Dendritic cell treated with granulocyte-macrophage colony-stimulating factor and Interleukin-4, amounts not matched to agents 40 ng/mL and 50 ng/mL, for 4 days (primary cell): ENCODE data around the gene RAE1.
A peak's percentile ranks its signal among the peaks of the same experiment; 100 is the strongest.
"Not testable (repeated sequence)": the region's sequence is repeated elsewhere in the genome, so short reads cannot be mapped to it uniquely, and the experiment has no call there.

Experiments
- H3K27ac Mint-ChIP-seq: one replicate; pipeline ENCODE4 v1.8.0; 2022; ENCODE audit warnings: mild to moderate bottlenecking, mixed read lengths
- H3K27me3 Mint-ChIP-seq: one replicate; pipeline ENCODE4 v1.8.0; 2022; ENCODE audit warnings: mild to moderate bottlenecking, mixed read lengths
- H3K36me3 Mint-ChIP-seq: one replicate; pipeline ENCODE4 v1.8.0; 2022; ENCODE audit warnings: low read depth, mixed read lengths
- H3K4me1 Mint-ChIP-seq: one replicate; pipeline ENCODE4 v1.8.0; 2022; ENCODE audit warnings: low read depth, mixed read lengths
- H3K4me3 Mint-ChIP-seq: one replicate; pipeline ENCODE4 v1.8.0; 2022; ENCODE audit warnings: mild to moderate bottlenecking, moderate library complexity, mixed read lengths
- H3K9me3 Mint-ChIP-seq: one replicate; pipeline ENCODE4 v1.8.0; 2022; ENCODE audit warnings: mixed read lengths
- intact Hi-C: fragments of 100-400 bp; cut with micrococcal nuclease; formaldehyde crosslinking; loops from one replicate; pipeline ENCODE4 v1.15.0; 2022

The RAE1 gene

DNA sequence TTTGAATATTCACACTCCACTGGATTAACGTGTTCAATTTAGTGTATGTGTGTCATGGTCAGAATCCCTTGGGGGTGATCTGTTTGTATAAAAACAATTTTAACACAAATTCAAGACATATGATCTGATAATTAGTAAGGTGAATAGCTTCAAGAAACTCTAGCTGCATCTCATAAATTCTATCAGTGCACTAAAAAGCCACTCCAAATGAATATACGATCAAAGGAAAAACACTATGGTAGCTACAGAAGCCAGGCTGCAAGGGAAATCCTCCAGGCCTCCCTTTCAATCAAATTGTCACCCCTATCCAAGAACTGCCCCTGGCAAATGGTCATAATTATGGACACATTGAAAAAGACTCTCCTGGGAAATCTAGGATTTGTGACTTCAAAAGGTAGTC lies 9.4 kb upstream of the RAE1 start:
- Mint-ChIP-seq H3K4me1 (no peaks in the 10 kb centered on the region), H3K27ac (no peak overlapping the region), H3K4me3 (no peak overlapping the region), H3K36me3 (no peaks in the 10 kb centered on the region), H3K9me3 (no peaks in the 10 kb centered on the region), H3K27me3 (peaks cover 21% of the 10 kb centered on the region)
- intact Hi-C loops: no loop called here

DNA sequence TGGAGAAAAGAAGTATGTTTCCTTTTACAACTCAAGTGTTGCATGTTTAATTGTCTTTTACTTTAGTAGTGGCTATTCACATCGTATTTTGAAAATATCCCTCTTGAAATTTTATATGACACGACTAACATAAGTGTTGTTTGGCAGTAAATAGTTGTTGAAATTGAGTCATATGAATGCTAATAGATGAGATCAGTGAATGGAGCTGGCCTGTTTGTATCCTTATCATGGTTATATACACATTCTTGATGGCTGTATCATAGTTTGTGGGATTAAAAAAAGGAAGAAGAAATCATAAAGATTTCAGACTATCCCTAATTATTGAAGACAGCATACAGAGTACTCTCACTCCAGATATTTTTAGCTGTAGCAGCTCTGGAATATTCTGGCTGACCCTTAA lies 8.2 kb upstream of the RAE1 start:
- Mint-ChIP-seq H3K4me3 (no peak overlapping the region), H3K27ac (no peak overlapping the region), H3K9me3 (no peaks in the 10 kb centered on the region), H3K36me3 (no peaks in the 10 kb centered on the region), H3K27me3 (peaks cover 28% of the 10 kb centered on the region), H3K4me1 (no peaks in the 10 kb centered on the region)
- intact Hi-C loops: no loop called here

DNA sequence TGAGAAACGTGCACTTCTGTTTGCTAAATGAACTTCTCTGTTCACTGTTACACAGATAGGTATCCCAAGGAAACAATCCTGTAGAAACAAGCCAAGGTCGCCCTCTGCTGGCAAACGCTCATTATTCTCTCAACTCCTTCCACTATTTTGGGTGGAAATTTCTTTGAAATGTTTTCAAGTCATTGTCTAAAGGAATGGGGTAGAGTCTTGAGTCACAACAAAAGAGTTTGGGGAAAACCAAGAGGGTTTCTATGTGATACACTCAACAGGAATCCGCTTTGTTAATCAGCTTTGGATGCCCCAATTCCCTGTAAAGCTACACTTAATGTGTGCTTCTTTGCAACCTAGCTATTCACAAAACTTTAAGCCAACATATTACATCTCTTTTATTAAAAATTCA lies 4.6 kb upstream of the RAE1 start:
- Mint-ChIP-seq H3K27ac (no peak overlapping the region), H3K9me3 (no peaks in the 10 kb centered on the region), H3K36me3 (peaks cover 4% of the 10 kb centered on the region), H3K4me3 (no peak overlapping the region), H3K4me1 (peaks cover under 1% of the 10 kb centered on the region), H3K27me3 (peaks cover 34% of the 10 kb centered on the region)
- intact Hi-C loops: loop anchor here (5.0 kb wide), 1 partner anchor 794 kb away; no protein-coding TSS in a partner anchor

DNA sequence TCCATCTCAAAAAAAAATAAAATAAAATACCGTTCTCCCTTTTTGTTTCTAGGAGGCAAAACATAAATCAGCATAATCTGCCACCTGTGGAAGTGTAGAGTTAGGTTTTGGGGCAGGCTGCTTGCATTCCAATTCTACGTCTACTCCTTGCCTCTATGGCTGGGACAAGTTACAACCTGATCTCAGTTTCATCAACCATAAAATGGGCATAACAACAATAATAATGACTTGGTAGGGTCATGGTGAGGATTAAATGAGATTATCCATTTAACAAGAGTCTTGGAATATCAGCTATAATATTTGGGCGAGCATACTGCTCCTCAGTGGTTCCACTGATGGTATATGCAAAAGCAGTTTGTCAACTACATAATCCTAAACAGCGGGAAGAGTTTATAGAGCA lies 3.7 kb upstream of the RAE1 start:
- H3K27me3 Mint-ChIP-seq: peaks cover 29% of the 10 kb centered on the region
- H3K36me3 Mint-ChIP-seq: peaks cover 6% of the 10 kb centered on the region
- intact Hi-C loops: loop anchor here (5.0 kb wide), 1 partner anchor 795 kb away; no protein-coding TSS in a partner anchor
- peaks cover 10% of the 10 kb centered on the region for H3K4me1 Mint-ChIP-seq
- H3K27ac Mint-ChIP-seq: no peak overlapping the region
- H3K4me3 Mint-ChIP-seq: no peak overlapping the region
- no peaks in the 10 kb centered on the region for H3K9me3 Mint-ChIP-seq

DNA sequence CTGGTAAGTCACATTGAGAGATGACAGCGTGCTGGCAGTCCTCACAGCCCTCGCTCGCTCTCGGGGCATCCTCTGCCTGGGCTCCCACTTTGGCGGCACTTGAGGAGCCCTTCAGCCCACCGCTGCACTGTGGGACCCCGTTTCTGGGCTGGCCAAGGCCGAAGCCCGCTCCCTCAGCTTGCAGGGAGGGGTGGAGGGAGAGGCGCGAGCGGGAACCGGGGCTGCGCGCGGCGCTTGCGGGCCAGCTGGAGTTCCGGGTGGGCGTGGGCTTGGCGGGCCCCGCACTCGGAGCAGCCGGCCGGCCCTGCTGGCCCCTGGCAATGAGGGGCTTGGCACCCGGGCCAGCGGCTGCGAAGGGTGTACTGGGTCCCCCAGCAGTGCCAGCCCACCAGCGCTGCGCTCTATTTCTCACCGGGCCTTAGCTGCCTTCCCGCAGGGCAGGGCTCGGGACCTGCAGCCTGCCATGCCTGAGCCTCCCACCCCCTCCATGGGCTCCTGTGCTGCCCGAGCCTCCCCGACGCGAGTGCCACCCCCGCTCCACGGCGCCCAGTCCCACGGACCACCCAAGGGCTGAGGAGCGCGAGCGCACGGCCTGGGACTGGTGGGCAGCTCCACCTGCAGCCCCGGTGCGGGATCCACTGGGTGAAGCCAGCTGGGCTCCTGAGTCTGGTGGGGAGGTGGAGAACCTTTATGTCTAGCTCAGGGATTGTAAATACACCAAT lies 2.7 kb upstream of the RAE1 start:
- H3K4me1 Mint-ChIP-seq: peaks cover 16% of the 10 kb centered on the region
- H3K27me3 Mint-ChIP-seq: peaks cover 25% of the 10 kb centered on the region
- intact Hi-C loops: loop anchor here (5.0 kb wide), 1 partner anchor 796 kb away; no protein-coding TSS in a partner anchor
- not testable (repeated sequence) for H3K4me3 Mint-ChIP-seq, H3K27ac Mint-ChIP-seq, H3K36me3 Mint-ChIP-seq, H3K9me3 Mint-ChIP-seq

DNA sequence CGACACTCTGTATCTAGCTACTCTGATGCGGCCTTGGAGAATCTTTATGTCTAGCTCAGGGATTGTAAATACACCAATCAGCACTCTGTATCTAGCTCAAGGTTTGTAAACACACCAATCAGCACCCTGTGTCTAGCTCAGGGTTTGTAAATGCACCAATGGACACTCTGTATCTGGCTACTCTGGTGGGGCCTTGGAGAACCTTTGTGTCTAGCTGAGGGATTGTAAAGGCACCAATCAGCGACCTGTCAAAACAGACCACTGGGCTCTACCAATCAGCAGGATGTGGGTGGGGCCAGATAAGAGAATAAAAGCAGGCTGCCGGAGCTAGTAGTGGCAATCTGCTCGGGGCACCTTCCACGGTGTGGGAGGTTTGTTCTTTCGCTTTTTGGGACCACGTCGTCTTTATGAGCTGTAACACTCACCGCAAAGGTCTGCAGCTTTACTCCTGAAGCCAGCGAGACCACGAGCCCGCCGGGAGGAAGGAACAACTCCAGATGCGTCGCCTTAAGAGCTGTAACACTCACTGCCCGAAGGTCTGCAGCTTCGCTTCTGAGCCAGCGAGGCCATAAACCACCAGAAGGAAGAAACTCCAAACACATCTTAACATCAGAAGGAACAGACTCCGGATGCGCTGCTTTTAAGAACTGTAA lies 2.0 kb upstream of the RAE1 start:
- H3K9me3 Mint-ChIP-seq, H3K27ac Mint-ChIP-seq, H3K4me3 Mint-ChIP-seq, H3K36me3 Mint-ChIP-seq: not testable (repeated sequence)
- H3K4me1 Mint-ChIP-seq: peaks cover 16% of the 10 kb centered on the region
- H3K27me3 Mint-ChIP-seq: peaks cover 25% of the 10 kb centered on the region
- intact Hi-C loops: loop anchor here (5.0 kb wide), 1 partner anchor 797 kb away; no protein-coding TSS in a partner anchor

DNA sequence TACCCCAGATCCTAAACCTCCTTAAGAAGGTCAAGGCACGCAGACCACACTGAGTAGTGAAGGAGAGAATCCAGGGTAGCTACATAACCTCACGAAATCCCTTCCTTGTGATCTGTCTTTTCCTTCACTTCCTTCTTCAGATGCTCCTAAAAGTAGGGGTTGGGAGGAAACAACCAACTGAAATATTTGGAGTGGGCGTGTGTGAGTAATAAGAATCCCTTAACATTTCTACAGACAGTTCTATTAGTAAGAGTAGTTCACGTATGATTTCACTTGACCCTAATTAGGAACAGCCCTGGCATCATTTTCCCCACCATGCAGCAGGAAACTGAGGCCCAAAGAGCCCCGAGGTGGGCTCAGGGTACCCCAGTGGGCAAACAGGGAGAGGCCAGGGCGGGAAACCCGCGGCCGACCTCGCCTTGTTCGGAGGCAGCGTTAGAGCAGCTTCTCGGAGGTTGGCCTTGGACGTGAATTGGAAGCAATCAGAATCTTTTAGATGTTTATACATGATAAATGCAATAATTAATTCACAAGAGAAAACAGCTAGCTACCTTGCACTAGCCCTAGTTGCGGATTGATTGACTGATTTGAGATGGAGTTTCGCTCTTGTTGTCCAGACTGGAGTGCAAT lies 859 bp upstream of the RAE1 start:
- peak overlapping the region; percentile 41 for H3K27ac Mint-ChIP-seq
- peaks cover 6% of the 10 kb centered on the region for H3K36me3 Mint-ChIP-seq
- intact Hi-C loops: no loop called here
- peaks cover 16% of the 10 kb centered on the region for H3K4me1 Mint-ChIP-seq
- H3K4me3 Mint-ChIP-seq: peak overlapping the region; percentile 32
- H3K9me3 Mint-ChIP-seq: no peaks in the 10 kb centered on the region
- H3K27me3 Mint-ChIP-seq: peaks cover 22% of the 10 kb centered on the region

DNA sequence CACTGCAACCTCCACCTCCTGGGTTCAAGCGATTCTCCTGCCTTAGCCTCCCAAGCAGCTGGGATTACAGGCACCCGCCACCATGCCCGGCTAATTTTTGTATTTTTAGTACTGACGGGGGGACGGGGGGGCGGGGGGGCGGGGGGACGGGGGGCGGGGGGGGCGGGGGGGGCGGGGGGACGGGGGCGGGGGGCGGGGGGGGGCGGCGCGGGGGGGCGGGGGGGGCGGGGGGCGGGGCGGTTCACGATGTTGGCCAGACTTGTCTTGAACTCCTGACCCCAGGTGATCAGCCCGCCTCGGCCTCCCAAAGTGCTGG lies 371 bp upstream of the RAE1 start:
- H3K27ac Mint-ChIP-seq: peak overlapping the region; percentile 87
- peaks cover 16% of the 10 kb centered on the region for H3K4me1 Mint-ChIP-seq
- peaks cover 22% of the 10 kb centered on the region for H3K27me3 Mint-ChIP-seq
- H3K9me3 Mint-ChIP-seq, H3K36me3 Mint-ChIP-seq, intact Hi-C loops: not testable (repeated sequence)
- peak overlapping the region; percentile 87 for H3K4me3 Mint-ChIP-seq

DNA sequence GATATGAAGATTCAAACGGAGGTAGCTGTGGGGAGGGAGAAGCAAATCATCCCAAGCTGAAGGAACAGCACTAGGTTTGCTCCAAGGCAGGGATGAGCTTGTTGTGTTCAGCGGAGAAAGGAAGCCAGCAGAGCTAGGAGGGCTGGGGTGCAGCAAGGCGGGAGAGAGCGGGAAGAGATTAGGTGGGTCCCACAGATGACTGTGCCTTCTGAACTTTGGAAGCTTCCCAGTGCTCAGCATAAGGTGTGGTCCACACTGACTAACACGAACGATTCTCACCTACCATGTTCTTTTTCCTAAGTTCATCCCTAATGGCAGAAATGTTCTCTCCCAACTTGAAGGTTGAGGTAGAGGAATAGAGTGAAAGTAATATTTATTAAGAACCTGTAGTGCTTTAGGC lies 1.2 kb downstream of the RAE1 start:
- Mint-ChIP-seq H3K4me3 (no peak overlapping the region), H3K27ac (peak overlapping the region; percentile 87), H3K27me3 (peaks cover 19% of the 10 kb centered on the region), H3K4me1 (peaks cover 16% of the 10 kb centered on the region), H3K9me3 (no peaks in the 10 kb centered on the region), H3K36me3 (peaks cover 6% of the 10 kb centered on the region)
- intact Hi-C loops: no loop called here

DNA sequence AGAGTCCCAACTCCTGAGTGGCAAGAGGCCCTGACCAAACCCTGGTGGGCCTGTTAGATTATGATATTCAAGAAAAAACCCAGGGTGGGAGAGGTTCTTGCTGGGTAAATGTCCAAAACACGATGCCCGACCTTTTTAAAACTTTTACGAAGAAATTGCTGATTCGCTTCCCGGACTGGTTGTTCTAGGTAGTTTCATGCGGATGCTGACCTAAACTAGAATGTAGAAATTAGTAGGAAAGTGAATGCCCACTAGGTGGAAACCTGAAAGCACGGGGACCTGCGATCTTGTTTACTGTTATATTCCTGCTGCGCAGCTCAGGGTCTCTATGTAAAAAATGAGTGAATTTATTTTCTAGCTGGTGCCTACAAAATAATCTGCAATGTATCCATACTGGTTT lies 2.3 kb downstream of the RAE1 start:
- intact Hi-C loops: no loop called here

DNA sequence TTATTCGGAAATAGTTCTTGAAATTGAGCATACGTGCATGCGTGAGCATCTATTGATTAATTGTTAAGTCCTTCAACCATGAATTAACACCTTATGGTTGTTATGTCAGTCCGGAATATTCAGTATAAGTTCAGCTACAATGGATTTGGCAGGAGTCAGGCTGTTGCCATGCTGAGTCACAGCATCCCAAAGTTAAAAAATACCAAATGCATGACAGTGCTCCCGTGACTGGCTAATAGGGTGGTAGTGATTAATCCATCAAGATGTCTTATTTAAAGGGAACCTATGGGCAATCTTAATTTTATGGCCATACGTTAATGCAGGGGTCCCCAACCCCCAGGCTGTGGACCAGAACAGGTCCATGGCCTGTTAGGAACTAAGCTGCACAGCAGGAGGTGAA lies 10.5 kb downstream of the RAE1 start:
- peaks cover 11% of the 10 kb centered on the region for H3K36me3 Mint-ChIP-seq
- no peaks in the 10 kb centered on the region for H3K9me3 Mint-ChIP-seq
- no peak overlapping the region for H3K4me3 Mint-ChIP-seq
- intact Hi-C loops: loop anchor here (10.0 kb wide), 1 partner anchor 1313 kb away; no protein-coding TSS in a partner anchor
- no peaks in the 10 kb centered on the region for H3K4me1 Mint-ChIP-seq
- H3K27ac Mint-ChIP-seq: no peak overlapping the region
- no peaks in the 10 kb centered on the region for H3K27me3 Mint-ChIP-seq

More for the DNA sequence above, 2.3 kb downstream of the RAE1 start:
- Mint-ChIP-seq H3K9me3 (no peaks in the 10 kb centered on the region), H3K36me3 (peaks cover 6% of the 10 kb centered on the region), H3K27me3 (peaks cover 10% of the 10 kb centered on the region), H3K4me1 (peaks cover 16% of the 10 kb centered on the region), H3K27ac (no peak overlapping the region), H3K4me3 (no peak overlapping the region)

DNA sequence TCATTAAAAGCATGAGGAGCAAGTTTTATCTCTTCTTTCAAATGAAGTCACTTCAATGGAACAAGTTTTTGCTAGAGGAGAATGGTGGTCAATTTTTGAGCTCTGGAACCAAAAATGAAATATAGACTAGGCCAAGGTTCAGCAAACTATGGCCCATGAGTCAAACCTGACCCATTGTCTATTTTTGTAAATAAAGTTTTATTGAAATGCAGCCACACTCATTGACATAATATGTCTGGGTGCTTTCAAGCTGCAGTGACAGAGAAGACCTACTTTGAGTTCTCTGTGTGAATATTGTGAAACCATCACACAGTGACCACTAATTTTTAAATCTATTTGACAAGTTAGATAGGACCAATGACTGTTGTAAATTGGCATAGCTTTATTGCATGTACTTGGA lies 13.4 kb downstream of the RAE1 start:
- Mint-ChIP-seq H3K36me3 (peaks cover 41% of the 10 kb centered on the region), H3K27ac (no peak overlapping the region), H3K4me3 (no peak overlapping the region), H3K4me1 (peaks cover 10% of the 10 kb centered on the region), H3K9me3 (no peaks in the 10 kb centered on the region), H3K27me3 (no peaks in the 10 kb centered on the region)
- intact Hi-C loops: loop anchor here (10.0 kb wide), 1 partner anchor 1310 kb away; no protein-coding TSS in a partner anchor

DNA sequence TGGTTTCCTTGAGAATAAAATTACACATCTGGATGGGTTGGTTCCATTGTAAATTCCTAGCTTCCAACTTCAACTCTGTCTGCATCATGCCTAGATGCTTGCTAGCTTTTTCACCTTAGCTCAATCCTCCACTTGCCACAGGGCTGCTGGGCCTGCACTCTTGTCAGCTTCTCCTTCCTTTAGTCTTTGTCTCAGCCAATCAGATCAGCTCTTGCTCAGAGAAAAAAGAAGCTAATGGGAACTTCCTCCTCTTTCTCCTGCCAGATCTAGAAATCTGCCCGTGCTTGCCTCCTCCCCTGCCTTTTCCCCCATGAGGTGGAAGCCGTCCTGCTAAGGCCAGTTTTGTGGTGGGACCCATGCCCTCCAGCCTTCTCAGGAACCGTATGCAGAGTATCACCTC lies 18.5 kb downstream of the RAE1 start:
- H3K27me3 Mint-ChIP-seq: no peaks in the 10 kb centered on the region
- peaks cover 25% of the 10 kb centered on the region for H3K4me1 Mint-ChIP-seq
- peaks cover 92% of the 10 kb centered on the region for H3K36me3 Mint-ChIP-seq
- intact Hi-C loops: loop anchor here (10.0 kb wide), 1 partner anchor 1305 kb away; no protein-coding TSS in a partner anchor
- H3K9me3 Mint-ChIP-seq: no peaks in the 10 kb centered on the region
- no peak overlapping the region for H3K4me3 Mint-ChIP-seq
- peak overlapping the region; percentile 60 for H3K27ac Mint-ChIP-seq

DNA sequence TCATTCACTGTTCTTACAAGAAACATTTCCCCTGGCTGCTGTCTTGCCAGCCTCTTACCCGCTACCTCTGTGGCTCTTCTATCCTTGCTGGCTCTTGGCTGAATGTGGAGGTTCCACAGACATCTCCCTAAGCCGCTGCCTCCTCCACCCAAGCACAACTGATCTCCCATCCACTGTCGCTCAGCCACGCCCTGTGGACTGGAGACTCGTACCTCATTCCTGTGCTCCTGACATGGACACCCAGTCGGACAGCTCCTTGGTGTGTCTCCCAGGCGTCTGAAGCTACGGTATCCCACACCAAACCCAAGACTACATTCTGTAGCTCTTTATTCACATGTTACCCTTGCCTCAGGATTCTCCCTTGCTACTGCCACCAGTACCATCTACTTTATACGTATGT lies 19.3 kb downstream of the RAE1 start:
- Mint-ChIP-seq H3K4me1 (peaks cover 32% of the 10 kb centered on the region), H3K4me3 (no peak overlapping the region), H3K36me3 (peaks cover 99% of the 10 kb centered on the region), H3K27me3 (no peaks in the 10 kb centered on the region), H3K27ac (peak overlapping the region; percentile 60), H3K9me3 (no peaks in the 10 kb centered on the region)
- intact Hi-C loops: no loop called here
